Measurements from ENCODE around the gene KLF13.

KLF13 gene

DNA sequence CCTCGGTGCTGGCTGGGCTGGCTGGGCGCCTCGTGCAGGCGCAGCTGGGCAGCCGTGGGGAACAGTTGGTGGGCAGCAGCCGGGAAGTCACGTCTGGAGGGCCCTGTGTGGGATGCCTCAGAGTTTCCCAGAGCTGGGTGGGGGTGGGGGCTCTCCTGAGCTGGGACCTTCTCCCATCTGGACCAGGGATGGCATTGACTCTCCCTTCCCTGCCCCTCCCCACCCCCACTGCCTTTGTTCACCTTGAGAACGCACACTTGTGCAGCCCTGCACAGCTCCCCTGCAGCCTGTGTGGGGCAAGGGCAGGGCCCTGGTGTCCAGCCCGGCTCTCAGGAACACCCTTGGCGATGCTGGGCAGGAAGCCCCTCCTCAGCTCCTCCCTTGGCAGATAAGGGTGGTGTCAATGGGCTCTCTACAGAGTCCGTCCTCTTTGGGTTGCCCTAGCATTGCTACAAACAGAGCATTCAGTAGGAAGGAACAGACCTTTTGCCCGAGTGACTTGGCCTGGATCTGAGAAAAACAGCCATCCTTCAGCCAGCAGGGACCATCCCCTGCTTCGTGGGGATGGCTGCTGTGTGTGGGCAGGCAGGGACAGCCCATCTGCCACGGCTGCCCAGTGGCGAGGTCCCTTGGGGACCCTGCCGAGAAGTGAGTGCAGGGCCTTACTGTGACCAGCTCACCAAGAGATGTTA, 25.5 kb upstream of the KLF13 start:
- no peak for DNase-seq

DNA sequence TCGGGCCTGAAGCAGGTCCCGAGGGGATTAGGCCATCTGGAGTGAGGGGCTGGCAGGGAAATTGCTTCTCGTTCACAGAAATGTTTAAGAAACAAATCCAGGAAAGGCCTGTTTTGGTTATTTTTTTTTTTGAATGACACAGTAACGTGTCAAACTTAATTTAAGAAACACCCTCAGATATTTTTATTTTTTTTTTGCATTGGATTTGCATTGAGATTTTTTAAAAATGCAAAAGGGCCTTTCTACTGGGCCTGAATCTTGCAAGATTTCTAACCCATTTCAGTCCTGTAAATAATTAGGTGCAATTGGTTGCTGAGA, 25.0 kb upstream of the KLF13 start:
- DNase-seq = no peak

DNA sequence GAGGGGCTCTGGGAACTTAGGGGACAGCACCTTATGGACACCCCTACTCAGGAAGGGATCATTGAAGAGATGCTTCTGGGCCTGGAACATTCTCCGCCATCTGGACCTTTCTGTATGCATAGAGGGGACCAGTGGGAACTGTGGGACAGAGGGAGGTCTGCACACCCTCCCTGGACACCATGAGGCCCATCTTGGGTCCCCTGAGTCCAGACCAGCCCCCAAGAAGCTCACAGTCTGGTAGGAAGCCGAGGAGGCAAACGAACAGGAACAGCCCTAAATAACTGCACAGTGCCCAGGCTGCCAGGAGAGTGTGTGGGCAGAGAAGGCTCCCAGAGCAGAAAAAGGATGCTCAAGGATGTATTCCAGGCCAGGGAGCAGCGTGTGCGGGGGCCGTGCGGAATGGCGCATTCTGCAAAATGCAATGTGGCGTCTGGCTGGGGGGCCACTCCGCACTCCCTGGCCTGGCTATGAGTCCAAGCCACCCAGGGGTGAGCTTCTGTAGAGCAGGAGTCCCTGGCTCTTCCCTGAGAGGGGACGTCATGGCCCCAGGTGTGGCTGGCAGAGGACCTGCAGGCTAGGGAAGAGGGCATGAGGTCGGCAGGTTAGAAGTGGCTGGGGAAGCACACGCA, 24.5 kb upstream of the KLF13 start:
- no peak for DNase-seq

DNA sequence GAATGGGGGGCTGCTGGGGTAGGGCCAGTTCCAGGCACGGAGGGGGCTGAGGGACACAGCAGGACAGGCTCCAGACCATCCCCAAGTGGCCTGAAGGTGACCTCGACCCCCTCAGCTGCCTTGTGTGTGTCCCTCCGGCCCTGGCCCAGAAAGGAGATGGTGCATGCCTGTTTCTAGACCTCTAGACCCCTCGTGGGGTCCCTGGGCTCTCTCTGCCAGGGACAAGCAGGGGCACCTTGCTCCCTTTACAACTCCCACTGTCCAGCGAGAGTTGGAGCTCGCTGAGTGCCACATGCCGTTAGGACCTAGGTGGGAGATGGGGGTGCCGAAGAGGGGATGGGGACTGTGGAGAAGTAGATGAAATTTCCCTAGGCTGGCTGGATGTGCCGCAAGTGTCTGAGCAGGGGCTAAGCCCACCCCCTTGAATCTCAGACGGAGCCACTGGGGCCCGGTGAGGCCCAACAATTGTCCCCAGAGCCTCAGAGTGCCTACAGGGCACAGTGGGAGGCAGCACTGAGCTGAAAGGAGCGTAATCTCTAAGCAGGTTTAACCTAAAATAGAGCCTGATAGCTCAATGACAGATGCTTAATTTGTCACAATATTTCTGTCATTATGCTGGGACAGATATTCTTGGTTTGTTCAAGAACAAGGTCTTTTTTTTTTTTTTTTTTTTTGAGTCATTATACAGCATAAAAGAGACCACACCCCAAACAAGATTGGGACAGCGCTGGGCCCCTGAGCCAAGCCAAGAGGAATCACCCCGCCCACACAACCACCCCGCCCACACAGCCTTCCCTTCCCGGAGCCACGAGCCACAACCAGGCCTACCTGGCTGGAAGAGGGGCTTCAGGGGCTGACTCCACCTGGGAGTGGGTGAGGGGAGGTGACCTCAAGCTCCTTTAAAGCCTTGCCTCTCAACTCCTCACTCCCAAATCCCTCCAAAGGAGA, 23.6 kb upstream of the KLF13 start:
- DNase-seq = no peak

DNA sequence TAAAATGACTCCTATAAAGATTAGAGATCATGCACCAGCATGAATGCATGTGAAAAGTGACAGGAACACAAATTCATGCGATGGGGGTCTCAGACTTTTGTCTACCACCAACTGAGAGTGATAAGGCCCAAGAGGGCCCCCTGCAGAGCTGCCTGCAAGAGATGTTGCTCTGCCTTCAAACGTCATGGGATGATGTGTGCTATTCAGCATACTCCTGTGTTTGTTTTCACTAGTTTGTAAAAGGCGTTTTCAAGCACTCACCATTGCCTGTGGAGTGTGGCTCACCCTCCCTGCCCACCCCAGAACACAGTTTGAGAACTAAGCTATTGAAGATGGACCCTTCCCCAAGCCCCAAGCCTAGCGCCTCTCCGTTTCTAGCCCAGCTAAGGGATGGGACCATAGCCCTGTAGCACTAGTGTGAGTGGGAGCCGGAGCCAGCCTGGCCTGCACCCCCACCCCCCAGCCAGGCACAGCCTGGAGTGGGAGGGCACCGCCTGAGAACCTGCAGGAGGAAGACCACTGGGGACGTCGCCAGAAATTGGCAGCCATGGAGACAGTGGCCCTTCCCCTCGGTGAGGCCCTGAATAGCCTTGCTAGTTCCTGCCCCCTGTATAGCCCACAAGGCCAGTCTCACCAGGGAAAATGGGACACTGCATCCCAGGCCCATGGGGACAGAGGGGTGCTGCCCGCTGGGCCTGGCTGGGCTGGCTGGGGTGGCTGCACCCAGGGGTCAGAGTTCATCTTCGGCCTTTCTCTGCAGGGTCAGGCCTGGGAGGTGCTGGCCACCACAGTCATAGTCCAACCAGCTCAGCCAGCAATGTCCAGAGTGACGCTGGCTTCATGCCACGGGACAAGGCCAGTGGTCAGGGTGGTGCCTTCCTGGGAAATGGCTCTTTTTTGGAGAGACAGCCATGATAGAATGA, 22.6 kb upstream of the KLF13 start:
- no peak for DNase-seq

DNA sequence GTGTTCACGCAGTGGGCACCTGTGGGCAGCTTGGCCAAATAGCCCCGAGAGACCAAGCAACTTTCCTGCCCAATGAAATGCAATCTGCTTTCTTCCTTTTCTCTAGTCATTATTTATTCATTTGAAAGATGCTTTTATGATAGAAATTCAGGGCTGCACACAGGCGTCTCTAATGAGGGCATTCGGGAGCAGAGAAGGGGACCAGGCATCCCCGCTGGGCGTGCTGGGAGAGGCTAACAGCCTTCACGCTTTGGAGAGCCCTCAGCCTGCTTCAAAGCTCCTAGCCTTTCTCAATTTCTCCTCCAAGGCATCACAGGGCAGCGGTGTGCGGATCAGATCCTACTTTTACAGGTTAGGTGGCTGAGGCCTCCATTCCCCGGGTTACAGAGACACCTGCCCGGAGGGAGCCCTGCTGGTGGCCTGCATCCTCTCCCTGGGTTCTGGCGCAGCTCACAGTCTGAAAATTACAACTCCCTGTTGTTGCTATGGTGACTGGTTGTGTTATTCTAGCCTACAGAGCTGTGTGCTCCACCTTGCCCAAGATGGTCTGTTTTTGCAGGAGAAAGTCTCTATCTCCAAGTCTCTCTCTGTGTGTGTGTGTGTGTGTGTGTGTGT, 21.8 kb upstream of the KLF13 start:
- DNase-seq = no peak

DNA sequence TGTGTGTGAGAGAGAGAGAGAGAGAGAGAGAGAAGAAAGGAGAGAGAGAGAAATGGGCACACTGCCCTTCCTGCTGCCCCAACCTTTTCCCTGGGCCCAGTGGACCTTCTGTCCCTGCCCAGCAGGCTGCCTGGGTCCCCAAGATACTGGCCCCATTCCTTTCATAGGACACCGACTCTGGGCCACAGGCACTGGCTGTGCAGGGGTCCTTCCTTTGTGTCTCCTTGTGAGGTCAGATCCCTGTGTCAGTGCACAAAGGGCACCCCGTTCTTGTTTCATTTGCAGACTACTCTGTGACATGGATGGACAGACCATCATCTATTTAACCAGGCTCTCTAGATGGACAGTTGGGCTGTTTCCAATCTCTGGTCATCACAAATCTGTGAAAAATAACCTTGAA, 21.3 kb upstream of the KLF13 start:
- DNase-seq = no peak

DNA sequence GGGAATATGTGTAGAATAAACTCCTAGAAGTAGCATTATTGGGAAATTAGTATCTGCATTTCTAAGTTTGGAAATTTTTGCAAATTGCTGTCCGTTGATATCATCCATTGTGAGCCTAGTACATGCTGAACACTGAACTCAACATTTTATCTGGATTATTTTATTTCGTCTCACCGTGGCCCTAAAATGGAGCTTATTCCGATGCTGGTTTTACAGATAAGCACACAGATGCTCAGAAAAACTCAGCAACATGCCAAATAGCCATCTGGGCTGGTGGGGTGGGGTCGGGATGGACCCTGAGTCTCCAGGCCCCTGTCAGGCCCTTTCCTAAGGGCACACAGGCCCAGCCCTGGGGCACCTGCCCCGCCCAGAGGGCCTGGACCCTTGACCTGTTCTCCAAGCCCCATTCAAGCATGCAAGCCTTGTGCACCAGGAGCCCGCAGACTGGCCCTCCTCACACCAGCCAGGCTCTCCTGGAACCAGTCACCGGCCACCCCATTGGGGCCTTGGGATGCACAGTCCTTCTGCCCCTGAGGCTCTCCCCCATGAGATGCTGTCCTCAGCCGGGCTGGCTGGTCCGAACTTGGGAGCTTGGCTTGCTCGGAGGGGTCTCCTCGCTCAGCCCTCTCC, 20.7 kb upstream of the KLF13 start:
- no peak for DNase-seq

DNA sequence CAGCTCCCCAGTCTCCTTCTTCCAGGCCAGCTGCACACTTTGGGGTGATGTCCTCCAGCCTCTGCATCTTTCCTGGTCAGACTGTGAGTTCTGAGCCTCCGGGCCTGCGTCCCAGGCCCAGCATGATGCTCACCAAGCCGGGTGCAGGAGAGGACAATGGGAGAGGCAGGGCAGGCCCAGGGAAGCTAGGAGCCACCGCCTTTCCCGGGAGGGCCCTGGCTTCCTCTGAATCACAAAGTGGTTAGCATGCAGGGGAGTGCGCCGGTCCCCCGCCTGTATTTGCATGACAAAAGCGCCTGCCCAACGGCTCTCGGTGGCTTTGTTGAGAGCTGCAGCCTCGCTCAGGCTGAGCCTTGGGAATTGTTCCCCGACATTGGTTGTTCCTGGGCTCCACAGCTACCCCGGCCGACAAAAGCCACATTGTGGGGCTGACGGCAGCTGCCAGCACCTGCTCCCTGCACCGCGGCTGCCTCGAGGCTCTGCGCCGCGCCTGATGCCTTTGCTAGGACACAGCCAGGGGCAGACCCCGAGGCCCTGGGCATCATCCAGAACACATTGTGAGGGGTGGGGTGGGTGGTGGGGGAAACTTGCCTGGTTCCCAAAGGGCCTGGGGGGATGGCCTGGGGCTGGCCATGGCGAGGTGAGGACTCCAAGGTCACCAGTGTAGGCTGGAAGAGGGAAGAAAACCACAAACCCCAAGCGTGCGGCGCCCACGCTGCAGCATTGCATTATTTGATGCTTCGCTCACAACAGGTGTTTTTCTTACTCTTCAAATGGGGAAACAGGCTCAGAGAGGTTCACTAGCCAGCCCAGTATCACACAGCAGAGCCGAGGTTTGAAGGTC, 20.0 kb upstream of the KLF13 start:
- no peak for DNase-seq

DNA sequence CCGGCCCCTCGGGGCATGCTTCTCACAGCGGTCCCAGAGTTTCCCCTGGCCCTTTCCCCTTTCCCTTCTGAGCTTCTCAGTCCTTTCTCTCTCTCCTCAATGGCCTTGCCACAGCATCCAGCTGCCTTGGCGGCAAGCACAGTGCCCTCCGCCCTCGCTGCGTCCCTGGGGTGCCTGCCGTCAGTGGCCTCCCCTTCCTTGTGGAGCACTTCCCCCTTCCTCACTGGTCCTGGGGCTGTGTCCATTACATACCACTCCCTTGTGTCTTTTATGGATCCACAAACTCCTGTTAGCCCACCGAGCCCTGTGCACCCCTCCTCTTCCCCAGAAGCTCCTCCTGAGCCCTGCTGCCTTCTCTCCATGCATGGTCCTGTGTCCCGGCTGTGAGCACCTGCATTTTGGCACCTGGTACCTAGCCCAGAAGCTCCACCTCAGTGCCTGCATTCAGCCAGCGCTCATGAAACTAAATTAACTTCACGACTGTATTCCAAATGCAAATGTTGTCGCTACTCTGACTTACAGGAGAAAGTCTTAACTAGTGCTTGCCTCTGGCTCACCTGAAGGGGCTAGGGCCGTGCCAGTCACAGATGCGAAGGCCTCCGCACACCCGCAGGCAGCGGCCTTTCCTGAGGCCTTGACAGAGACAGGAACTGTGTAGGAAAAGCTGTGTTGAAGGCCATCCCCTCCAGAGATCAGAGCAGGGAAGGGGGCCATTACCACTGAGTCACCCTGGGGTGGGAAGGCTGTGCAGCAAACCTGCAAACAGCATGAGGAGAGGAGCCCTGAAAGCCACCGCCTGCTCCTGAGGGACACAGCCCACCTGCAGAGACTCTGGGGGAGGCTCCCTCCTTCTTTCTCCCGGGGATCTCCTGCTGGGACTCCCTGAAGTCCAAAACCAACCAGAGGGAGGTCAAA, 19.1 kb upstream of the KLF13 start:
- no peak for DNase-seq

DNA sequence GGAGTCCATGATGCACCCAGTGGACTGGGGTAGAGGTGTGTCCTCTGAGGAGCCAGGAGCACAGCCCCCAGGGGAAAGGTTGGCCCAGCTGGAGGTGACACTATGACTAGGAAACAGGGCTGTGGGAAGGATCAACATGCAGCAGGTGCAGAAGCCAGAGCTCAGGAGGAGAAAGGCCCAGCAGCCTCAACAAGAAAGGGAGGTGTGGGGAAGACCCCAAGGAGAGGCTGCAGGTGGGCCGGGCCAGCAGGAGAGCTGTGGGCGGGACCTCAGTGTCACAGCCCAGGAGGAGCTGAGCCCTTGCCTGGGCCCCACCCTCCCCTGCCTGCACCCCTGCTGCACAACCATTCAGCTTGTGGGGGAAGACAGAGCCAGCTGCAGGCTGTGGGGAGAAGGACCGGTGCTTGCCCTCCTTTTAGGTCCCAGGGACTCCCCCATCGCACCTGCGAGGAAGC, 18.4 kb upstream of the KLF13 start:
- no peak for DNase-seq

DNA sequence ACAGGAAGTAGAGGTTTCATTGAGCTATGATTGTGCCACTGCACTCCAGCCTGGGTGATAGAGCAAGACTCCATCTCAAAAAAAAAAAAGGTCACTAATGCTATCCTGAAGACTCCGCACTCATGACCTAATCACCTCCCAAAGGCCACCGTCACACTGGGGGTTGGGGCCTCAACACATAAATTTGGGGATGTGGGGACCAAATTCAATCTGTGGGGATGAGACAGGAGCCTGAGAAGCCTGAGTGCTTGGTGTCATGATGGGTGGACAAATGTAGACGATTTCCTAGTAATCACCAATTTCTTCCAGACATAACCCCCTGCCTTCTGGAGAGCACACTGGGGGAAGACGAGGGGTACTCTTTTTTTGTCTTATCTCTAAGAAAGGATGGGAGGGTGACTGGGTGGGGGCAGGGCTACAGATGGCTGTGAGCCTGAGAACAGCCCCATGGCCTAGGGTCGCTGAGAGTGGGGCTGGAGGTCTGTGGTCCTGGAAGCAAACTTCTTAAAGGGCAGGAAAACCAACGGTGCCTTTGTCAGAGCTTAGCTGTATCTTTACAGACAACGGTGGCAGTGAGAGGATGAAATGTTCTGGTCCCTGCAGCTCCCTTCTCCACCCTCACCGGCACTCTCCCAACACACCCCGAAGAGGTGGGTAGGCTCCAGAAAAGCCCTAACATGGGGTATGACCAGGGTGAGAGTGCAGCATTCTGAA, 16.6 kb upstream of the KLF13 start:
- DNase-seq = no peak

DNA sequence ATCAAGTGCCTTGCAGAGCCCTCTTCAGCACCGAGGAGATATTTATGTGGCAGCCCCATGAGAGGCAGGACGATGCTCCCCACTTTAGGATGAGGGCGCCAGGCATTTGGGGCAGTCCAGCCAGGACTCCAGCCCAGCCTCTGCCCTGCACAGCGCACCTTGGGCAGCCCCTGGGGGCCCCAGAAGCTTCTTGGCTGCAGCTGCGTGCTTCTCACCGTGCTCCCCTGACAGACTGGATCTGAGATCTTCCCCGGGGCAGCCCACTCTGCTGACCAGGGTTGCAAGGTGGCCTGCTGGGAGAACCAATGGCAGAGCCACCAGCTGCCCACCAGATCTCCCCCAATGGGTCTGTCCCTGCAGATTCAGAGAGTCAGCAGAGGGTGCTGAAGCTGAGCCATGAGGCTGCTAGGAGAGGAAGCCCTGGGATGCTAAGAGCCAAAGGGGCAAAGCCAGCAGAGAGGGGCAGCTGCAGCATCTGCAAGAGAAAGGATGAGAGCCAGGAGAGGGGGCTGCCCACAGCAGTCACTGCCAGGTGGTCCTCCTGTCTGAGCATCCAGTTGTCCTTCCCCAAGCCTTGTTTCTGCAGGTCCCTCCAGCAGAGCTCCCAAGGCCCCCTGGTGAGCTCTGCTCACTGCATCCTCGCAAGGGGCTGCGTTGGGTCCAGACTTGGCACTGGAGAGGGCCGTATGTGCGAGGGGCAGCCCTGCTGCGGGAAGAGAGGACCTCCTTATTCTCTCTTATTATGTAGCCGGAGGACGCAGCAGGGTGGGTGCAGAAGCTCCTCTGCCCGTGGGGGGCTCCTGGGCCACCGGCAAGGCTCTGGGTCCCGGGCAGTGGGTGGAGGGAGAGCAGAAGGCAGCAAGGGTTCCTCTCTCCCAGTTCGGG, 14.7 kb upstream of the KLF13 start:
- no peak for DNase-seq

DNA sequence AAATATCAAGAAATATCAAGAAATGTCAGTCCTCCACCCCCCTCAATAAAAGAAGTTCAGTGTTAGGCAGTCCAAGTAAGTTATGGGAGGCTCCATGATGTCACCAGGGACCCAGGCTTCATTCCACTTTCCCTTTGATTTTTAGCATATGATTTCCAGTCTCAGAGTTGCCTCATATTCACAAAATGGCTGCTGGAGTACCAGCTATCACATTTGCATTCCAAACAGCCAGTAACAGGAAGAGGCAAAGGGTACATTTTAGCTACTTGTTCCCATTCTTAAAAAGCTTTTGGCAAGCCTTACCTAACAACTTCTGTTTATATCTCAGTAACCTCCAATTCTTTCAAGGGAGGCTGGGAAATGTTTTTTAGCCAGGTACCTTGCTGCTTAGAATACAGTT, 13.4 kb upstream of the KLF13 start:
- no peak for DNase-seq

DNA sequence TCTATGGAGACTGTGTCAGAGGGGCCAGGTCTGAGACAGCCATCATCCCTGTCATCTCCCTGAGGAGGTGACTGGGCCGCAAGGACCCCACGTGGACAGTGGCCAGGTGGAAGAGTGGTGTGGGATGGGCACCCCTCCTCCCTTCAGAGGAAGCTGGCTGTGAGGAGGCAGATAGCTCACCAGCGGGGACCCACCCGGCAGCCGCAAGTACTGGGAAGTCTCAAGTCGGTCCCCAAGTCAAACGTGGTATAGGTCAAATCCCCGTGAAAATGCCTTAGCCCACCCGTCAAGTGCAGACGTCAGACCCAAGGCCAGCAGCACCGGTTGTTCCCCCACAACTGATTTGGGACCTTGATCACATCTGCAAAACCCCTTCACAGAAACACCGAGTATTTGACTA, 12.3 kb upstream of the KLF13 start:
- no peak for DNase-seq

DNA sequence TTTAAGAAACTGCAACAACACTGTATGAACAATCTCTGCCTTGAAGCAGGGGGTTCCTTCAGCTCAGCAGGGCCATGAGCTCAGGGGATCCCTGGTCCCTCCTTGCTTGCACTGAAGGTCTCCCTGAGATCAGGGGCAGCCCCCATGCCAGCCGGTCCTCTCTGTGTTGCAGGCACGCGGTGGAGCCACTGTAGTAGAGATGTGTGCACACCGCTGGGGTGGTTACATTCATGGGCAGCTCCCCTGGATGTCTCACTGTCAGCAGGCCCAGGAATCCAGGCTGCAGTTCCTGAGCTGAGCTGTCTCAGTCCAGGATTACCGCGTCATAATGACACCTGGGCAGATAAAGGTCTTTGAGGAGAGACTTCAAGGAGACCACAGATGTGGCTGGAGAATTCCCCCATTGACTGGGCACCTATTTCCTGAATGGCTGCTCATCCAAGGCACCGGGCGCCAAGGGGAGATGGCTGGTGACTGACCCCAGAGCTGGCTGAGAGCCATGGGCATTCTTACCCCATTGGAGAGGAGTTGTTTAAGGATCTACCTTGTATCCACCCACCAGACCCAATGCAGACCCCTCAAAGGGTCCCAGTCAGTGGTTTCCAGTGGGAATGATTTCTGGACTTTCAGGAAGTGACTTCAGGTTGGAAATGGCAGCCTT, 10.4 kb upstream of the KLF13 start:
- DNase-seq = no peak

DNA sequence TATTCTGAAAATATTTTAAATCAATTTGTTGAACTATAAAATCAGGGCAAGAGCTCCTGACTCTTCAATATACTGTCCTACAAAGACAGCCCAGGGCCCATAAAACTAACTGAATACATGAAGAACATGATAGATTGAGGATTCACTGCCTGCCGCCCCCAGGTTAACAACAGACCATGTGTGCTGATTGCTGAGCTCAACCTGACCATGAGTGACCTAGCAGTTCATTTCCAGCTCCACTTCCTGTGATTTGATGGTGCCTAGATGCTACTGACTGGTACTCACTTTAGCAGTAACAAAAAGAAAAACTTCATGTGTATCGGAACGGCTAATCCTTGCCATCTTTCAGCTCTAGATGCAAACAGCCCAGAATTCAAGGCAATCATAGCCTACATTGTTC, 9.6 kb upstream of the KLF13 start:
- DNase-seq = no peak
